ENCODE data around the gene MYOCD.

MYOCD gene

GRCh38 chr17:12644623-12645022 is 21.1 kb upstream of the MYOCD start:
- DNase-seq: no peak

- no peak for DNase-seq
Measured at GRCh38 chr17:12646761-12647422, 18.8 kb upstream of the MYOCD start.

GRCh38 chr17:12648498-12648897 is 17.2 kb upstream of the MYOCD start:
- no peak for DNase-seq

- no peak for DNase-seq
Measured at GRCh38 chr17:12655936-12656335, 9.8 kb upstream of the MYOCD start.

- DNase-seq: no peak
Measured at GRCh38 chr17:12656354-12656753, 9.3 kb upstream of the MYOCD start.

- DNase-seq: no peak
Measured at GRCh38 chr17:12659500-12659899, 6.2 kb upstream of the MYOCD start.

GRCh38 chr17:12664252-12664651 is 1.4 kb upstream of the MYOCD start:
- no peak for DNase-seq

- no peak for DNase-seq
Measured at GRCh38 chr17:12664894-12665262, 812 bp upstream of the MYOCD start.

- no peak for DNase-seq
Measured at GRCh38 chr17:12666718-12667117, 1.0 kb downstream of the MYOCD start.

- DNase-seq: no peak
Measured at GRCh38 chr17:12667299-12667958, 1.7 kb downstream of the MYOCD start.

- DNase-seq: no peak
Measured at GRCh38 chr17:12671906-12672305, 6.2 kb downstream of the MYOCD start.

GRCh38 chr17:12672947-12673346 is 7.3 kb downstream of the MYOCD start:
- no peak for DNase-seq

- no peak for DNase-seq
Measured at GRCh38 chr17:12673788-12674187, 8.1 kb downstream of the MYOCD start.

- DNase-seq: no peak
Measured at GRCh38 chr17:12680407-12680897, 14.8 kb downstream of the MYOCD start.

- DNase-seq: no peak
Measured at GRCh38 chr17:12680993-12681392, 15.3 kb downstream of the MYOCD start.

- no peak for DNase-seq
Measured at GRCh38 chr17:12683299-12683698, 17.6 kb downstream of the MYOCD start.

- DNase-seq: no peak
Measured at GRCh38 chr17:12686486-12686885, 20.8 kb downstream of the MYOCD start.

- DNase-seq: no peak
Measured at GRCh38 chr17:12688382-12688781, 22.7 kb downstream of the MYOCD start.

GRCh38 chr17:12691173-12691572 is 25.5 kb downstream of the MYOCD start:
- DNase-seq: no peak

GRCh38 chr17:12693640-12694039 is 27.9 kb downstream of the MYOCD start:
- no peak for DNase-seq

- no peak for DNase-seq
Measured at GRCh38 chr17:12706070-12706469, 40.4 kb downstream of the MYOCD start.

GRCh38 chr17:12709063-12709462 is 43.4 kb downstream of the MYOCD start:
- DNase-seq: no peak

- no peak for DNase-seq
Measured at GRCh38 chr17:12712415-12712814, 46.7 kb downstream of the MYOCD start.

GRCh38 chr17:12712941-12713340 is 47.3 kb downstream of the MYOCD start:
- DNase-seq: no peak

GRCh38 chr17:12719948-12720347 is 54.3 kb downstream of the MYOCD start:
- no peak for DNase-seq

All from stimulated activated CD4-positive, alpha-beta T cell treated with anti-CD3 and anti-CD28 coated beads, Interleukin-15, amount 100 ng/mL, for 24 hours (primary cell).